OCI-LY1 (cell line): ENCODE measurements around the gene GTSE1.

ENCODE experiments used
- H2AFZ ChIP-seq: fragments of 200-600 bp; sonication (generic), shearing (Covaris generic); 2 replicates; pipeline ENCODE4 v1.6.0; 2014; ENCODE audit warnings: antibody characterized with exemption, mild to moderate bottlenecking, low read length
- H3F3A ChIP-seq: fragments of 200-600 bp; sonication (generic), shearing (Covaris generic); 2 replicates; pipeline ENCODE4 v1.6.0; 2014; ENCODE audit warnings: mild to moderate bottlenecking, antibody characterized with exemption, low read length, moderate library complexity; ENCODE audit not compliant: insufficient read depth
- H3K27ac ChIP-seq: fragments of 200-600 bp; sonication (generic); 2 replicates; pipeline ENCODE4 v1.5.1; 2014; ENCODE audit warnings: low read length, mixed run types, mild to moderate bottlenecking, low read depth; ENCODE audit not compliant: poor library complexity, severe bottlenecking
- H3K27me3 ChIP-seq: fragments of 200-600 bp; sonication (generic); 2 replicates; pipeline ENCODE4 v1.6.0; 2014; ENCODE audit warnings: antibody characterized with exemption, mild to moderate bottlenecking, low read length, moderate library complexity; ENCODE audit not compliant: insufficient read depth
- H3K36me3 ChIP-seq: fragments of 200-600 bp; sonication (generic); 2 replicates; pipeline ENCODE4 v1.6.1; 2014; ENCODE audit warnings: mild to moderate bottlenecking, antibody characterized with exemption, low read length, moderate library complexity, mixed read lengths; ENCODE audit not compliant: insufficient read depth
- H3K4me1 ChIP-seq: fragments of 200-600 bp; sonication (generic); 2 replicates; pipeline ENCODE4 v1.5.1; 2014; ENCODE audit warnings: mild to moderate bottlenecking, low read length, moderate library complexity; ENCODE audit not compliant: insufficient read depth, severe bottlenecking
- H3K4me2 ChIP-seq: fragments of 200-600 bp; sonication (generic), shearing (Covaris generic); 2 replicates; pipeline ENCODE4 v1.6.1; 2014; ENCODE audit warnings: low read length
- H3K4me3 ChIP-seq: fragments of 200-600 bp; sonication (generic); 2 replicates; pipeline ENCODE4 v1.5.1; 2014; ENCODE audit warnings: low read length, low read depth, mild to moderate bottlenecking, mixed read lengths; ENCODE audit not compliant: poor library complexity, severe bottlenecking
- H3K79me2 ChIP-seq: fragments of 200-600 bp; shearing (Covaris generic); 2 replicates; pipeline ENCODE4 v1.6.1; 2016; ENCODE audit warnings: mixed run types, low read length, mixed read lengths; ENCODE audit not compliant: insufficient read depth
- H3K9ac ChIP-seq: fragments of 200-600 bp; sonication (generic), shearing (Covaris generic); 2 replicates; pipeline ENCODE4 v1.6.1; 2014; ENCODE audit warnings: mild to moderate bottlenecking, low read length, mixed read lengths
- H3K9me2 ChIP-seq: fragments of 200-600 bp; sonication (generic), shearing (Covaris generic); 2 replicates; pipeline ENCODE4 v1.6.1; 2014; ENCODE audit warnings: low read depth, mild to moderate bottlenecking, low read length, mixed read lengths
- H3K9me3 ChIP-seq: fragments of 200-600 bp; shearing (Covaris generic); 2 replicates; pipeline ENCODE4 v1.6.1; 2014; ENCODE audit warnings: low read length, mixed read lengths
- H4K20me1 ChIP-seq: fragments of 200-600 bp; sonication (generic), shearing (Covaris generic); 2 replicates; pipeline ENCODE4 v1.6.0; 2016; ENCODE audit warnings: mild to moderate bottlenecking, low read length; ENCODE audit not compliant: insufficient read depth
- CTCF ChIP-seq: fragments of 200-600 bp; sonication (generic), shearing (Covaris generic); IDR thresholded peaks from 2 replicates; pipeline ENCODE4 v1.5.1; 2017; ENCODE audit warnings: mild to moderate bottlenecking, antibody characterized with exemption, low read length, moderate library complexity, mixed read lengths
- EZH2 ChIP-seq: fragments of 200-600 bp; sonication (generic), shearing (Covaris generic); IDR thresholded peaks from 2 replicates; pipeline ENCODE4 v1.8.0; 2017; ENCODE audit warnings: borderline replicate concordance, mixed run types, mild to moderate bottlenecking, antibody characterized with exemption, low read length, moderate library complexity, mixed read lengths

GTSE1 gene

GRCh38 chr22:46368422-46368821, 71.8 kb downstream of the GTSE1 start:
- Histone ChIP-seq H3K27ac (no peak overlapping the region), H3K4me3 (no peak overlapping the region), H3K9me2 (no peaks in the 10 kb centered on the region), H3K9me3 (no peaks in the 10 kb centered on the region), H3K4me1 (peaks cover 16% of the 10 kb centered on the region), H2AFZ (no peak overlapping the region), H3K27me3 (no peaks in the 10 kb centered on the region), H3K36me3 (no peaks in the 10 kb centered on the region; the same call in 1 of the 2 replicates), H3F3A (no peaks in the 10 kb centered on the region), H3K4me2 (no peak overlapping the region), H3K79me2 (no peaks in the 10 kb centered on the region), H3K9ac (no peak overlapping the region), H4K20me1 (no peaks in the 10 kb centered on the region)
- TF ChIP-seq EZH2 (no peak), CTCF (no peak)

GRCh38 chr22:46368871-46369715, 72.4 kb downstream of the GTSE1 start:
- Histone ChIP-seq H3K4me3 (no peak overlapping the region), H4K20me1 (no peaks in the 10 kb centered on the region), H3K4me2 (no peak overlapping the region), H3K4me1 (peaks cover 21% of the 10 kb centered on the region), H2AFZ (no peak overlapping the region), H3K79me2 (no peaks in the 10 kb centered on the region), H3F3A (no peaks in the 10 kb centered on the region), H3K27ac (no peak overlapping the region), H3K9me3 (no peaks in the 10 kb centered on the region), H3K27me3 (no peaks in the 10 kb centered on the region), H3K9ac (no peak overlapping the region), H3K9me2 (no peaks in the 10 kb centered on the region), H3K36me3 (no peaks in the 10 kb centered on the region; the same call in 1 of the 2 replicates)
- TF ChIP-seq CTCF (no peak), EZH2 (no peak)

- H2AFZ ChIP-seq = no peak overlapping the region
- peaks cover 23% of the 10 kb centered on the region for H3K4me1 ChIP-seq
- H4K20me1 ChIP-seq = no peaks in the 10 kb centered on the region
- no peak overlapping the region for H3K9ac ChIP-seq
- no peaks in the 10 kb centered on the region for H3K27me3 ChIP-seq
- no peaks in the 10 kb centered on the region for H3K79me2 ChIP-seq
- H3K9me2 ChIP-seq = no peaks in the 10 kb centered on the region
- no peak overlapping the region for H3K27ac ChIP-seq
- no peaks in the 10 kb centered on the region; the same call in 1 of the 2 replicates for H3K36me3 ChIP-seq
- H3K4me3 ChIP-seq = no peak overlapping the region
- no peaks in the 10 kb centered on the region for H3K9me3 ChIP-seq
- TF ChIP-seq CTCF (no peak), EZH2 (no peak)
- H3K4me2 ChIP-seq = no peak overlapping the region
- no peaks in the 10 kb centered on the region for H3F3A ChIP-seq
These were observed 73.3 kb downstream of the GTSE1 start for GRCh38 chr22:46369716-46370583.
